ENCODE results near the gene EID1.

The EID1 gene

DNA sequence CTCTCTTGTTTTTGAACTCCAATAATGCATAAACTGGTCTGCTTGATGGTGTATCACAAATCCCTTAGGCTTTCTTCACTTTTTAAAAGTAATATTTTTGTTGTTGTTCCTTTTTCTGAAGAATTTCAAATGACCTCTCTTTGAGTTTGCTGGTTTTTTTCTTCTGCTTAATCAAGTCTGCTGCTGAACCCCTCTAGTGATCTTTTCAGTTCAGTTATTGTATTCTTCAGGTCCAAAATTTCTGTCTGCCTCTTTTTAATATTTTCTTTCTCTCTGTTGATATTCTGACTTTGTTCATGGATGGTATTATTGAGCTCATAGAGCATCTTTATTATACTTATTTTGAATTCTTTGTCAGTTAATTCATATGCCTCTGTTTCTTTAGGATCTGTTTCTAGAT lies 45.3 kb upstream of the EID1 start:
- H3K79me2 ChIP-seq (ENCODE audit: low read length): no peaks in the 10 kb centered on the region
- H3K4me1 ChIP-seq (ENCODE audit: low read length): no peaks in the 10 kb centered on the region
- H3K4me2 ChIP-seq (ENCODE audit: low read depth, low read length): no peak overlapping the region
- no peaks in the 10 kb centered on the region for H3F3A ChIP-seq (ENCODE audit: insufficient read depth, low read length)
- no peaks in the 10 kb centered on the region for H3K9me2 ChIP-seq (replicated peaks; ENCODE audit: insufficient read depth, low read length)
- H4K20me1 ChIP-seq (ENCODE audit: insufficient read depth, low read length): no peaks in the 10 kb centered on the region
- no peak for TF ChIP-seq EZH2 (optimal IDR thresholded peaks at IDR 0.05; ENCODE audit: low read depth, low read length)
- TF ChIP-seq CTCF (IDR thresholded peaks at IDR 0.05; ENCODE audit: low read length): no peak
- no peak for TF ChIP-seq EZH2phosphoT487 (IDR thresholded peaks at IDR 0.05; ENCODE audit: low read length)
- DNase-seq: no peak
- no peaks in the 10 kb centered on the region for H3K36me3 ChIP-seq (replicated peaks; ENCODE audit: insufficient read depth, low read length)
- H2AFZ ChIP-seq (ENCODE audit: low read length): no peak overlapping the region
- no peak overlapping the region for H3K4me3 ChIP-seq (ENCODE audit: low read length)
- H3K27me3 ChIP-seq (replicated peaks; ENCODE audit: insufficient read depth, low read length): no peaks in the 10 kb centered on the region
- no peaks in the 10 kb centered on the region for H3K9me3 ChIP-seq (replicated peaks; ENCODE audit: insufficient read depth, low read length)
- no peak overlapping the region for H3K9ac ChIP-seq (ENCODE audit: low read length)
- H3K27ac ChIP-seq (ENCODE audit: low read length): no peak overlapping the region

DNA sequence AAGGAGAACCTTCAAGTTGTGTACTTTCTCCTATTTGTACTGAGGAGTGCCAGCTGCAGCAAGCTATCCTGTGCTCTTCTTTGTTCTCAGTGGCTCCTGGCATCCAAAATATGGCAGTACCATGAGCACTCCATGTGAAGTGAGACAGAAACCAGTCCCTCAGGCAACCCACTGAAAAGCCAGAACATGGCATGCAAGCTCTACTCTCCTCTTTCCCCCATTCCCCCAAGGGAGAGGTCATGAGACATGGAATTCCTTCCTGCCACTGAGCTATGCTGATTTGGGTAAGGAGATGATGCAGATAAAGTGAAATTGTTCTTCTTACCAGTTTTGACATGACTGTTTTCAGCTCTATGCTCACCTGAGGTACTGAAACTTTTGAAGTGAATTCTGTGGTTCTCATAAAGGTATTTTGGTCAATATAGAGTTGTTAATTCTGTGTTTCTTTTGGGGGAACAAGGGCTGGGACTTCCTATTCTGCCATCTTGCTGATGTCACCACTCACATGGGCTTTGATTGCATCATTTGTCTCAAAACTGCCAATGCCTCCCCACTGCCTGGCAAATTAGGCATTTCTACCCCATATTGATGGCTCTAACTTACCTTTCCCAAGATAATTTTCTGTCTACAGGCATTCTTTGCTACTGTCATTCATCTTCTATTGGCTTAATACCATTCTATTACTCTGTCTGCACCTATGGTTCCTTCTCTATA lies 44.3 kb upstream of the EID1 start:
- H2AFZ ChIP-seq (ENCODE audit: low read length): no peak overlapping the region
- no peaks in the 10 kb centered on the region for H4K20me1 ChIP-seq (ENCODE audit: insufficient read depth, low read length)
- no peaks in the 10 kb centered on the region for H3K4me1 ChIP-seq (ENCODE audit: low read length)
- H3K79me2 ChIP-seq (ENCODE audit: low read length): no peaks in the 10 kb centered on the region
- no peak overlapping the region for H3K4me2 ChIP-seq (ENCODE audit: low read depth, low read length)
- no peak overlapping the region for H3K9ac ChIP-seq (ENCODE audit: low read length)
- H3F3A ChIP-seq (ENCODE audit: insufficient read depth, low read length): no peaks in the 10 kb centered on the region
- no peaks in the 10 kb centered on the region for H3K9me3 ChIP-seq (replicated peaks; ENCODE audit: insufficient read depth, low read length)
- H3K4me3 ChIP-seq (ENCODE audit: low read length): no peak overlapping the region
- no peaks in the 10 kb centered on the region for H3K27me3 ChIP-seq (replicated peaks; ENCODE audit: insufficient read depth, low read length)
- H3K36me3 ChIP-seq (replicated peaks; ENCODE audit: insufficient read depth, low read length): no peaks in the 10 kb centered on the region
- no peaks in the 10 kb centered on the region for H3K9me2 ChIP-seq (replicated peaks; ENCODE audit: insufficient read depth, low read length)
- TF ChIP-seq EZH2 (optimal IDR thresholded peaks at IDR 0.05; ENCODE audit: low read depth, low read length) (no peak), CTCF (IDR thresholded peaks at IDR 0.05; ENCODE audit: low read length) (no peak), EZH2phosphoT487 (IDR thresholded peaks at IDR 0.05; ENCODE audit: low read length) (no peak)
- H3K27ac ChIP-seq (ENCODE audit: low read length): no peak overlapping the region
- no peak for DNase-seq

DNA sequence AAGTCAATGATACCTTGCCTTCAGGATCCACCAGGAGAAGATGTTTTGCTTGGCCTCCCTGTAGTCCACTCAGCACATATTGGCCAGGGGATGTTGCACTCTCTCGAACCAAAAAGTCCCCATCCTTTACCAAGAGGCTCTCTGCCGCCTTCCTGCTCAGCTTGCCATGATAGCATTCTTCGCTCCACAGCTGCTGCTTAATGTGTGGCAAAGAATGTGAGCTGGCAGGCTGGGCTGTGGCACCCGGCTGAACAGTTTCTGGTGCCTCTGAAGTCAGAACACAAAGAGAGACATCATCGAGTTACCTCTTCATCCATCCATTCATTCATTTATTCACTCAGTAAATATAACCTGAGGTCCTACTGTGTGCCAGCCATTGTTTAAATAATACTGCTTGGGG lies 43.2 kb upstream of the EID1 start:
- Histone ChIP-seq H3K4me1 (ENCODE audit: low read length) (no peaks in the 10 kb centered on the region), H3K27ac (ENCODE audit: low read length) (no peak overlapping the region), H3K4me2 (ENCODE audit: low read depth, low read length) (no peak overlapping the region), H3K79me2 (ENCODE audit: low read length) (no peaks in the 10 kb centered on the region), H3K36me3 (replicated peaks; ENCODE audit: insufficient read depth, low read length) (no peaks in the 10 kb centered on the region), H2AFZ (ENCODE audit: low read length) (no peak overlapping the region), H3K9ac (ENCODE audit: low read length) (no peak overlapping the region), H3K27me3 (replicated peaks; ENCODE audit: insufficient read depth, low read length) (no peaks in the 10 kb centered on the region), H3K4me3 (ENCODE audit: low read length) (no peak overlapping the region), H4K20me1 (ENCODE audit: insufficient read depth, low read length) (no peaks in the 10 kb centered on the region), H3K9me2 (replicated peaks; ENCODE audit: insufficient read depth, low read length) (no peaks in the 10 kb centered on the region), H3F3A (ENCODE audit: insufficient read depth, low read length) (no peaks in the 10 kb centered on the region), H3K9me3 (replicated peaks; ENCODE audit: insufficient read depth, low read length) (no peaks in the 10 kb centered on the region)
- TF ChIP-seq EZH2 (optimal IDR thresholded peaks at IDR 0.05; ENCODE audit: low read depth, low read length) (no peak), CTCF (IDR thresholded peaks at IDR 0.05; ENCODE audit: low read length) (no peak)
- DNase-seq: no peak

All from MM.1S (cell line).